ENCODE data around the gene GTF2H1.
"Not testable (repeated sequence)": the region's sequence is repeated elsewhere in the genome, so short reads cannot be mapped to it uniquely, and the experiment has no call there.

GTF2H1 gene

GRCh38 chr11:18394928-18395734, 72.8 kb downstream of the GTF2H1 start:
- intact Hi-C loops (cut with micrococcal nuclease): loop anchor here (1.0 to 5.0 kb wide), 4 partner anchors 12 to 132 kb away; partner anchors contain the start of genes GTF2H1, HPS5 and TSG101
- Mint-ChIP-seq H3K36me3 (ENCODE audit: low read depth) (peaks cover 57% of the 10 kb centered on the region), H3K4me3 (peak overlapping the region; percentile 98), H3K4me1 (ENCODE audit: low read depth) (peaks cover 11% of the 10 kb centered on the region), H3K9me3 (no peaks in the 10 kb centered on the region), H3K27ac (peak overlapping the region; percentile 99), H3K27me3 (no peaks in the 10 kb centered on the region)

DNA sequence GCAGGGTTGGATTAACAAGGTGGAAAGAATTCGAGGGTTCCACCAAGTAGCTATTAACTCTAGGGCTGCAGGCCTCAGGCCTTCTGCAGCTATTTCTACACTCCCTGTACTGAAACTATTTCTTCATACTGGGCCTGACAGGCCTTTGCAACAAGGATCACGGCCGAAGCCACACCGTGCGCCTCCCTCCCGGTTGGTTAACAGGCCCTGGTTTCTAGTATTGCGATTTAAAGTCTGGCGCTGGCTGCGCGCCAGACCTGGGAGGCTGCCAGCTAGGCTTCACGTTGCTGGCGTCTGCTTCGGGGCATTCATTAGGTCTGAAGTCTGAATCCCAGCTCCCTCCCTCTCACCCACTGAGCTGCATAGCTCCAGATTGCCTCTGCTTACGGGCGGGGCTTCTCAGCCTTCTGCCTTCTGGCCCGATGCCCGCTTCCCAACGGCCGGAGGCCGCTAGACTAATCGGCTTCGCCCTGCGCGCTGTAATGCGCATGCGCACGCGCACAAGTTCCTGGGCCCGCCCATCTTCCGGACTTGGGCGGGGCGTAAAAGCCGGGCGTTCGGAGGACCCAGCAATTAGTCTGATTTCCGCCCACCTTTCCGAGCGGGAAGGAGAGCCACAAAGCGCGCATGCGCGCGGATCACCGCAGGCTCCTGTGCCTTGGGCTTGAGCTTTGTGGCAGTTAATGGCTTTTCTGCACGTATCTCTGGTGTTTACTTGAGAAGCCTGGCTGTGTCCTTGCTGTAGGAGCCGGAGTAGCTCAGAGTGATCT, 73.6 kb downstream of the GTF2H1 start:
- Mint-ChIP-seq H3K4me3 (peak overlapping the region; percentile 98), H3K9me3 (no peaks in the 10 kb centered on the region), H3K27me3 (no peaks in the 10 kb centered on the region), H3K36me3 (ENCODE audit: low read depth) (peaks cover 65% of the 10 kb centered on the region), H3K4me1 (ENCODE audit: low read depth) (peaks cover 11% of the 10 kb centered on the region), H3K27ac (peak overlapping the region; percentile 99)
- intact Hi-C loops (cut with micrococcal nuclease): loop anchor here (2.0 to 5.0 kb wide), 3 partner anchors 34 to 131 kb away; partner anchors contain the start of genes GTF2H1, HPS5 and TSG101

GRCh38 chr11:18397921-18398320, 75.6 kb downstream of the GTF2H1 start:
- Mint-ChIP-seq H3K36me3 (ENCODE audit: low read depth) (peaks cover 84% of the 10 kb centered on the region), H3K4me1 (ENCODE audit: low read depth) (peaks cover 11% of the 10 kb centered on the region), H3K27me3 (no peaks in the 10 kb centered on the region), H3K9me3 (no peaks in the 10 kb centered on the region), H3K4me3 (no peak overlapping the region), H3K27ac (no peak overlapping the region)
- intact Hi-C loops (cut with micrococcal nuclease): loop anchor here (5.0 kb wide), 1 partner anchor 36 kb away; no protein-coding TSS in a partner anchor

GRCh38 chr11:18401077-18401476, 78.7 kb downstream of the GTF2H1 start:
- H3K27ac Mint-ChIP-seq; H3K27me3 Mint-ChIP-seq; H3K9me3 Mint-ChIP-seq; H3K4me1 Mint-ChIP-seq (ENCODE audit: low read depth); H3K4me3 Mint-ChIP-seq: not testable (repeated sequence)
- intact Hi-C loops (cut with micrococcal nuclease): loop anchor here (10.0 kb wide), 1 partner anchor 94 kb away; no protein-coding TSS in a partner anchor
- H3K36me3 Mint-ChIP-seq (ENCODE audit: low read depth): peaks cover 97% of the 10 kb centered on the region

GRCh38 chr11:18404062-18404461, 81.7 kb downstream of the GTF2H1 start:
- peaks cover 94% of the 10 kb centered on the region for H3K36me3 Mint-ChIP-seq (ENCODE audit: low read depth)
- H3K27me3 Mint-ChIP-seq: no peaks in the 10 kb centered on the region
- H3K9me3 Mint-ChIP-seq: no peaks in the 10 kb centered on the region
- intact Hi-C loops (cut with micrococcal nuclease): loop anchor here (10.0 kb wide), 1 partner anchor 91 kb away; no protein-coding TSS in a partner anchor
- H3K4me1 Mint-ChIP-seq (ENCODE audit: low read depth): no peaks in the 10 kb centered on the region
- no peak overlapping the region for H3K4me3 Mint-ChIP-seq
- no peak overlapping the region for H3K27ac Mint-ChIP-seq

DNA sequence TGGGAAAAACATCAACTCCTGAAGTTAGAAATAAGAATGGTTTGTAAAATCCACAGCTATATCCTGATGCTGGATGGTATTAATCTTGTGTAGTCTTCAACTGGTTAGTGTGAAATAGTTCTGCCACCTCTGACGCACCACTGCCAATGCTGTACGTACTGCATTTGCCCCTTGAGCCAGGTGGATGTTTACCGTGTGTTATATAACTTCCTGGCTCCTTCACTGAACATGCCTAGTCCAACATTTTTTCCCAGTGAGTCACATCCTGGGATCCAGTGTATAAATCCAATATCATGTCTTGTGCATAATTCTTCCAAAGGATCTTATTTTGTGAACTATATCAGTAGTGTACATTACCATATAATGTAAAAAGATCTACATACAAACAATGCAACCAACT, 85.0 kb downstream of the GTF2H1 start:
- H3K9me3 Mint-ChIP-seq, H3K27me3 Mint-ChIP-seq, H3K27ac Mint-ChIP-seq, H3K4me3 Mint-ChIP-seq: not testable (repeated sequence)
- Mint-ChIP-seq H3K4me1 (ENCODE audit: low read depth) (peaks cover 12% of the 10 kb centered on the region), H3K36me3 (ENCODE audit: low read depth) (peaks cover 62% of the 10 kb centered on the region)
- intact Hi-C loops (cut with micrococcal nuclease): loop anchor here (10.0 kb wide), 1 partner anchor 87 kb away; no protein-coding TSS in a partner anchor

- peaks cover 20% of the 10 kb centered on the region for H3K4me1 Mint-ChIP-seq (ENCODE audit: low read depth)
- H3K9me3 Mint-ChIP-seq: no peaks in the 10 kb centered on the region
- H3K4me3 Mint-ChIP-seq: no peak overlapping the region
- H3K27ac Mint-ChIP-seq: no peak overlapping the region
- peaks cover 1% of the 10 kb centered on the region for H3K27me3 Mint-ChIP-seq
- intact Hi-C loops (cut with micrococcal nuclease): loop anchor here (10.0 kb wide), 1 partner anchor 86 kb away; no protein-coding TSS in a partner anchor
- H3K36me3 Mint-ChIP-seq (ENCODE audit: low read depth): peaks cover 49% of the 10 kb centered on the region
These were observed 86.4 kb downstream of the GTF2H1 start for GRCh38 chr11:18408558-18409291.

DNA sequence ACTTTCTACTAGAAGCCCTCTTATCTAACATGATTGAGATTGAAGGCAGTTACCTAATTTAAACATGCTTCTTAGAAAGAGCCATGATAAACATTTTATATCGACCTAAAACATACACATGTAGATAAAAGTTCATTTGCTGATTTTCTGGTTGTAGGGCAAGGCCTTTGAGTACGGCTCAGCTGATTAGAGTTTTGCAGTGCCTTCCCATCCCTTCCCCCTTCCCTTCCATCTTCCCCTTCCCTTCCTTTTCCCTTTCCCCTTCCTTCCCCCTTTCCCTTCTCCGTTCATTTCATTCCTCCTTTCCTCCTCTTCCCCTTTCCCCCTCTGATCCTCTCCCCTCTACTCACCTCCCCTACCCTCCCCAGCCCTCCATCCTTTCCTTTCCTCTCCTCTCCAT, 94.1 kb downstream of the GTF2H1 start:
- Mint-ChIP-seq H3K4me3 (no peak overlapping the region), H3K4me1 (ENCODE audit: low read depth) (peaks cover 14% of the 10 kb centered on the region), H3K9me3 (no peaks in the 10 kb centered on the region), H3K27ac (no peak overlapping the region), H3K36me3 (ENCODE audit: low read depth) (no peaks in the 10 kb centered on the region), H3K27me3 (peaks cover 1% of the 10 kb centered on the region)
- intact Hi-C loops (cut with micrococcal nuclease): no loop called here

Data from dendritic cell treated with granulocyte-macrophage colony-stimulating factor and Interleukin-4, amounts not matched to agents 40 ng/mL and 50 ng/mL, for 4 days (primary cell).